CD4-positive, alpha-beta T cell treated with Interleukin-2 at 100 ng/mL for 4 hours (primary cell): Measurements from ENCODE around the gene TRAFD1.

Source experiments
- DNase-seq: peaks from one replicate; pipeline ENCODE4 v3.0.0-alpha.2; 2020; ENCODE audit warnings: low spot score

TRAFD1 gene

DNA sequence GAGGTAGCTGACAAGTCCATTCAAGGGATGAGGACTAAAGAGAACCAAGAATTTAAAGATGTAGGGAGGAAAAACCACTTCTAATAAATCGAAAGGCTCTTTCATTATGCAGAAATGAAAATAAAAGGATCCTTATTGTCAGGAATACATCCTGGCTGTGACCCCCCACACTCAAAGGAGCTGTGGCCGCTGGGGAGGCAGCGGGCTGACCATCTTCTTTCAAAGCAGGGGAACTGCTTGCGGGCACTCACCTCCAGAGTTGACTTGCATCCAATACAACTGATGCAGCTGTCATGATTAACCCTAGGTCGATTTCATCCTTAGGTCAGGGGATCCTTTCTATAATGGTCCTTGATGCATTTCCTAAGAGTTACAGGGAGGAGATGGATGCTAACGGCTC lies 35.3 kb downstream of the TRAFD1 start:
- no peak for DNase-seq

DNA sequence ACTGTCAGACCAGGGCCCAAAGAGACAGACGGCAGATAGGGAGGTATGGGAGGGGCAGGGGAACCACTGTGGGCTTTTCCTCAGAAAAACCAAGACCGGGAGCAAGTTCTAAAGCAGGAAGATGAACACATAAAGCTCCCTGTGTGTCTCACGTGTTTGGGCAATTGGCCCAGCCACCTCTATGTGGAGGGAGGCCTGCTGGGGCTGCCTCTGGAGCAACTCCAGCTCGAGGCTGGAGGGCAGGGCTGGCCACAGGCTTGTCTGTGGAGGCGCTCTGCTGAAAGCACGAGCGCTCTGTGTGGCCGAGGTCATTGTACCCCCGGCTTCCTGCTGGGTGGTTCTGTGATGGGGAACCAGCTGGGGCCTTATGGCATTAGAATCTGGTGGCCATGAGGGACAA lies 36.4 kb downstream of the TRAFD1 start:
- no peak for DNase-seq

DNA sequence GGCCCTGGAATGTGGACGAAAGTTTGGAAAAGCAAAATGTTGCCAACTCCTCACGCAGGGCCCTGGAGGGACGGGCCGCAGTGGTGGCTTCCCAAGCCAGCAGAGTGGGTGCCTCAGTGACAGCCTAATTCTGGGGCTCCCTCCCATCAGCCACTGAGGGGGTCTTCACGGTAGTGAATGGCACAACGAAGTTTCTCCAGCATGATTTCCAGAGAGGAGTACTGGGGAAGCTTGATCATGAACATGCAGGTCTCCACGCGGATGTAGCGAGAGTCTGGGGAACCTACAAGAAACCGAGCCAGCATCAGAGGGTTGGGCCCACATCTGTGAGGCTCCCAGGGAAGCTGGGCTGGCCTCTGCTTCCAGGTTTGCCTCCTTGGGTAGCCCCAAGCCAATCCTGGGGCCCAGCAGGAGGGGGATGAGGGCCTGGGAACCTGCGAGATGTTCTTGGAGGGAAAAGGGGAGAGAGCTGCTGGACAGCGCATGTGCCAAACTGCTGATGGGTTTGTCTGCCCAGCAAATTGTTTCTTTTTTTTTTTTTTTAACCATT lies 37.0 kb downstream of the TRAFD1 start:
- DNase-seq, result no peak

DNA sequence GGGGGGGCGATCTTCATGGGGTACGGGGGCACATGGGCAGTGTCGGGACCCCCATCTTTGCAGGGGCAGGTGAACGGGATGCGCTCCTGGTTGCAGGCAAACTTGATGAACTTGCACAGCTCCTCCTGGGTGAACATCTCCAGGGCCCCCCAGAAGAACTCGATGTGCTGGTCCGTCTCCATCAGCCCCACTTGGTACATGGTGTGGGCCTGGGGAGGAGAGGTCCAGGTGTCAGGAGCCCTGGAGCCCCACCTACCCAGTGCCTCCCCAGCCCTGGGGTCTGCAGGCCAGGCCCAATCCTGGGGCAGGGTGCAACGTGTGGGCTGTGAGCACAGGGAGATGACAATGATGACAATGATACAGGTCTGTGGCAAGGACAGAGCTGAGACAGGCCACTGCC lies 37.7 kb downstream of the TRAFD1 start:
- no peak for DNase-seq

DNA sequence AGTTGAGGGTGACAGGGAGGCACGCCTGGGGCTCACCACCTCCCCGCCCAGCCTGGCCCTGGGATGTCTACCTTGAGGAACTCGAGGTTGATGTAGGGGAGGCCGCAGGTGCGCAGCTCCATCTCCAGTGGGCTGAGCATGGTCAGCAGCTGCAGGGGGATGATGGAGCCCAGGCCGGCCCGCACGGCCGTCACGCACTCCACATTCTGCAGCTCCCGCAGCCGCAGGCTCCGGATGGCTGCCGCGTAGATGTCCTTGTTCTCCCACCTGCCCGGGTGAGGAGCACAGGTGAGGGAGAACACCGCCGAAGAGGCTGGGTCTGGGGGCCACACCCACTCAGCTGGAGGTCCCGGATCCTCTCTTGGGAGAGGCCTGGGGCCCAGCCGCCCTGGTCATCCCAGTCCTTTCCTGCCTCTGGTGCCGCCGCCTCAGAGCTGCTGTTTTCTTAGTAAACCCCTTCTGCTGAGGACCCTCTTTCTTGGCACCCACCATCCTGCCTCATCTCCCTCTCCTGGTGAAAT lies 38.2 kb downstream of the TRAFD1 start:
- DNase-seq, result no peak

DNA sequence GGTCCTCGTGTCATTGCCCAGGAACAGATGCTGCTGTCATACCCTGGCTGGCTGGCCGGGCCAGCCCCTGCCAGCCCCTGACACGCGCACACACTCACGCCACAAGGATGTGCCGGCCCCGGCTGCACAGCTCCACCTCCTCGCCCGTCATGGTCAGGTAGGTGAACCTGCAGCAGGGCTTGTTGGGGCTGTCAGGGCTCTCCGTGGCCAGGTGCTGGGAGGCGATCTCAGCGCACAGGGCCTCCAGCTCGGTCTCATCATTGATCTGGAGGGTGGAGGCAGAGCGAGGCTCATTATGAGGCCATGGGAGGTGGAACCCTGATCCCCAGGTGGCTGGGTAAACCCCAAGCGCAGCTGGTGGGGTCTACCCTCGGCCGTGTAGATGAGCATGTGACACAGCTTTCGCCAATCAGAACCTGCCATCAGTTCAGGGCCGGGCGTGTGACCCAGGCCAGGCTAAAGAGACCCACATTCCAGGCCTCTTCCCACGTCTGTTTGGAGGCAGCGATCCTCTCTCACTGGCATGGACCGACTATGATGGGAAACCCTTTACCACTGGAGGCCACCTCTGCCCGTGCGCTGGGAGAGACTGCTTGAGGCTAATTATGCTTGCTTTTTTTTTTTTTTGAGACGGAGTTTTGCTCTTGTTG lies 38.8 kb downstream of the TRAFD1 start:
- DNase-seq, result no peak

DNA sequence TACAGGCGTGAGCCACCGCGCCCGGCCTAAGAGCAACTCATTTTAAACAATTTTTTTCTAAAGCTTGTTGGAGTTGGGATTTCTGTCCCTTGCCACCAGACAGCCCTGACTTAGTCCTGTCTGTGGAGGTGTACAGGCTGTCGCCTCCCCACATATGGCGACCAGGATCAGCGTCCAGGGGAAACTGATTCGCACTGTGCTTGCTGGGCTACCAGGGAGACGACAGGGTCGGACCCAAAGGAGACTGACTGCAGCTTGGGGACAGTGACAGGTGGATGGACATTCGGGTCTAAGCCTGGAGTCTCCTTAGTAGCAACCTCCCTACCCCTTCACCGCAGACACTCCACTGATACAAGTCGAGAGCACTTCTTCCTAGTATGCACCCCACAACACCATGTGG lies 40.3 kb downstream of the TRAFD1 start:
- DNase-seq, result no peak

DNA sequence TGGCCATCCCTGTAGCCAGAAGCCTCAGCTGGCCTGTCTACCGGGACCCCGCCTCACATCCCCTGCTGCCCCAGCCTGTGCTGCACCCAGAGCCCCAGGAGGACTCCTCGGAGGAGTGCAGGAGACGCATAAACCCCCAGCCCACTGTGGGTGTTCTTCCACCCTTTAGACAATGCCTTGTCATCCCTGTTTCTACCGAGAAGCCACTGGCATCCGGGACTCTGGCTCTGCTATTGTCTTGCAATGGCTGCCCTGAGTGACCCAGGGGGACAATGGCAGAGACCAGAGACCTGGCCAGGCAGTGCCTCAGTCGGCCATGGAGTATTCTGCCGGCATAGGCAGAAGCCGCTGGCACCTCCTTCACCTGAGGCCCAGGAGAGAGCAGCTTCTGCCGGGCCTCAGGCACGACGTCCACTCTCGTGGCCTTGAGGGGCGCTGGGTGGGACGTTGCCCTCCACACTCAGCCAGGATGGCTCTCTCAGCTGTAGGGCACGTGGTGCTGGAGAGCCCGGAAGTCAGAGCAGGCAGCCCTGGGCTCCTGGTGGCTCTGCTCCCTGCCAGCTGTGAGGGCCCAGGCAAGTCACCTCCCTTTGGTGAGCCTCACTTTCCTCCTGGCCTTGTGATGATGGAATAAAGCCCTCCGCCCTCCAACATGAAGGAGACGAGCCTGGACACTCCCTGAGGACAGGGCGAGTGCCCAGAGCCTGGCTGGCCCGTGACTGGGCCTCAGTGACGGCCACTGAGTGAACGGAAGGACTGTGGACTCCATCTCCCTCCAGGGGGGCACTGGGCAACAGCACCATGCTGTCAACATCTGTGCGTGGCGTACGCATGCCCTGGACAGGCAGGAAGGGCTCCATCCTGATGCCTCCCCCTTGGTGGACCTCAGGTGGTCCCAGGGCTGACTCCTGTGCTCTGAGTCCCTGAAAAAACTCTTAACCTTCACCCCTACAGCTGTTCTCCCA lies 41.0 kb downstream of the TRAFD1 start:
- DNase-seq, result no peak

DNA sequence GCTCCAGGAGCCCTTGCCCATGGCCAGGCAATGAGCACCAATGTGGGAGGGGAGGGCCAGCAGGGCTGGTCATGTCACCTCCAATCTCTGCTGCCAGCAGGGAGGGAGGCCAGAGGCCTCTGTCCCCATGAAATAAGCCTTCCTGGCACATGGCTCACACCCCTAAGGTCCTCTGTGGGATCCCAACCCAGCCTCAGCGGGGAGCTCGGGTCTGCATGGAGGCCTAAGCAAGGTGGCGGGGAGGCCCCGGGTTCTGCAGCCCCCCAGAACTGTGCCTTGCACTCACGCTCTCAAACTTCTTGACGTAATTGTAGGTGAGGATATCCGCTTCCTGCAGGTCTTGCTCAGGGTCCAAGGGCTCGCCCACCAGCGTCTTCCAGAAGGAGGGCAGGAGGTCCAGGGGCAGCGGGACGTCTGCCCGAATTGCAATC lies 41.7 kb downstream of the TRAFD1 start:
- DNase-seq, result no peak

DNA sequence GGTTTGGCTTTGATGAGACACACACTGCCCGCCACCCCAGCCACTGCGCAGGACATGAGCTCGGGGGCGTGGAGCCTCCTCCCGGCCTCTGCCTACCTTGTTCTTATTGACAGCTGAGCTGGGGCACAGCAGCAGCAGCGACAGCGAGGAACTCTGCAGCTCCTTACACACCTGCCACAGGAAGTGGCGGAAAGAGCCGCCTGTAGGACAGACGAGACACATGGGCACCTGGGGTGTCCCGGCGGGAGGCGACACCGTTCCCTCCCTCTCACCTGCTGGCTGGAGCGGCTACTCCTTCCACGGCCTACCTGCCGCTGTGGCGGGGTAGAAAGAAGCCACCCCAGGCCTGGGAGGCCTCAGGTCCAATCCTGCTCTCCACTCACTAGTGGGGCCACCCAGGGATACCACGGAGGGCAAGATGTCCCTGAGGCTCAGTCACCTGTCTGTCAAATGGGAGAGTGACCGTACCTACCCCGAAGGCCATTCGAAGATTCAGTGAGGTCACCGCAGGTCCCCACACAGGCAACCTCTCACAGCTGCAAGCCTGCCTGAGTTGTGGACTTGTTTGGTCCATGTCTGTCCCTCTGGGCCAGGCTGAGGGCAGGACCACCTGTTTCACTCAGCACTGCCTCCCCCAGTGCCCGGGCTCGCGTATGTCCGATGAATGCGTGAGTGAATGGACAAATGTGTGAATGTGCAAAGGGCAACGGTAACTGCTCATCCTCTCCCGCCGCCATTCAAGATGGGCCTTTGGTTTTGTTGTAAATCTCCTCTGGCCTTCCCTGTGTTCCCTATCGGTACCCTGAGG lies 42.6 kb downstream of the TRAFD1 start:
- no peak for DNase-seq

DNA sequence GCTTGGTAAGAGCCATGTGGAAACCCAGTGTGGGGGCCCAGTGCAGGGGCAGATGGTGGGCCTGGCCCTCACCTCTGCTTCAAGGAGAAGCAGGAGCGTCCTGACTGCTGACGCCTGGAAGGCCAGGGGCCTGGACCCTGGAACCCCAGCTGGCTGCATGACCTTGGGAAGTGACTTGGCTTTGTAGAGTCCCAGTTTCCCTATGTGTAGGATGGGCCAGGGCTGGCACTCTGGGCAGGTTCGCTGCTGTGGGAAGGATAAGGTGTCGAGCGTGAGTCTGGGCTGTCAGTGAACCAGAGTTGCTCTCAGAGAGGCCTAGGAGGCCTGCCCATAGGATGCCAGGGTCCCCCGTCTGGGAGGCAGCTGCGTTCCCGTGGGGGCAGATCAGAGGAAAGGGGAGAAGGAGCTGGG lies 43.2 kb downstream of the TRAFD1 start:
- DNase-seq, result no peak

DNA sequence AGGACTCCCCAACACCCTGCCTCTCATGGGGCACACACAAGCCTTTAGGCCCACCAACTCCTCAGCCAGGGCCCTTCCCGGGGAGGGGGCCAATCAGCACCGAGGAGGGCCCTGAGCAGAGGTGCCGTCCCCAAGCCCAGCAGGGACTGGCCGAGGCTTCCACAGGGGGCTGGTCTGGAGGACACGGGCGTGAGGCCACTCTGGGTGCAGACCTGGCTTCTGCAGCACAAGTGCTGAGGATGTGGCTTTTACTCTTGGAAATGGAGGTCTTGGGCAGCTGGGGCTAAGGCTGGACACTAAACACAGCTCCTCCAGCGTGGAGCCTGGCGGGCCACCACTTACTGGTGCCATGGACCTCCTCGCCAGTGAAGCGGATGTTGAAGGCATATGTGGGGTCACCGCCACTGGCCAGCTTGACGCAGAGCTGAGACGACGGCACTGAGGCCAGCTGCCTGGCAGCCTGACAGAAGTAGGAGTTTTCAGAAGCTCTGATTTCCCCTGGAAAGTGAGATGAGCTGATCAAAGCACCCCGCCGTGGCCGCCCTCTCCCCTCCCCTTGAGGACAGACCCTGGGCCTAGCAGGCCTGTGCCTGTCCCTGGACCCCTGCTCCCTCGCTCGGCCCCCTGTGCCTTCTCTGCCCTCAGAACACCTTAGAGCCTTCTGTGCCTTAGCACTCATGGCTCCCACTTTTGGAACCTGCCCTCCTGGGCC lies 44.0 kb downstream of the TRAFD1 start:
- no peak for DNase-seq

DNA sequence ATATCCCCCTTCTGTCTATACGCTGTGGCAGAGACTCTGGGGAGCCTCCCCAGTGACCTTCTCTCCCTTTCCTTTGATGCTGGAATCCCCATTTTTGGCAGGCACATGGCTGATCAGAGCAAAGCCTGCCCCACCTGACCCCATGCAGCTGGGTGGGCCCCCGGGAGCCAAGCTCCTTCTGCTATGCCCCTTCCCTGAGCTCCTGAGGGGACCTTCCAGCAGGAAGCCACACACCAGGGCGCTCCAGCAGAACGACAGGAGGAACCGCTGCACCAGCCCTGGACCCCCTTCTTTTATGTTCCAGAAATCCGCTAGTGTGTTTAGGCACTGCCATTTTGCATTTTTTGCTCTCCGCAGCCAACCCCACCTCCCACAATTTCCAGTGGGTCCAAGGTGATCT lies 44.6 kb downstream of the TRAFD1 start:
- DNase-seq, result no peak

DNA sequence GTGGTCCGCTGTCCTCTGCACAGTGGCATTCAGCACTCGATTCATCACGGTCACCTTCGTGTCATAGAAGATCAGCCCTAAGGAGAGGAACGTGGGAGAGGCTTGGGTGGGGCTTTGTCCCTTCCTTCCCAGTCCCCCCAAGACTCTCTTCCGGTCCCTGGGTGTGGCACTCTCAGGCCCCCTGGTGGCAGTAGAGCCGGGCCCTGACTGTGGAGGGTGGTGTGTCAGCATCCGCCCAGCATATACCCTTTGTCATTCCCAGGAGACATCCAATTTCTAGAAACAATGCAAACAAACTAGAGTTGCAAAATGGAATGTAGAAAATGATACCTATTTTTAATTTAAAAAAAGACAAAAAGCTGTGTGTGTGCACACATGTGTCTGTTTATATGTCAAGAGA lies 45.0 kb downstream of the TRAFD1 start:
- DNase-seq, result peak; percentile 27

DNA sequence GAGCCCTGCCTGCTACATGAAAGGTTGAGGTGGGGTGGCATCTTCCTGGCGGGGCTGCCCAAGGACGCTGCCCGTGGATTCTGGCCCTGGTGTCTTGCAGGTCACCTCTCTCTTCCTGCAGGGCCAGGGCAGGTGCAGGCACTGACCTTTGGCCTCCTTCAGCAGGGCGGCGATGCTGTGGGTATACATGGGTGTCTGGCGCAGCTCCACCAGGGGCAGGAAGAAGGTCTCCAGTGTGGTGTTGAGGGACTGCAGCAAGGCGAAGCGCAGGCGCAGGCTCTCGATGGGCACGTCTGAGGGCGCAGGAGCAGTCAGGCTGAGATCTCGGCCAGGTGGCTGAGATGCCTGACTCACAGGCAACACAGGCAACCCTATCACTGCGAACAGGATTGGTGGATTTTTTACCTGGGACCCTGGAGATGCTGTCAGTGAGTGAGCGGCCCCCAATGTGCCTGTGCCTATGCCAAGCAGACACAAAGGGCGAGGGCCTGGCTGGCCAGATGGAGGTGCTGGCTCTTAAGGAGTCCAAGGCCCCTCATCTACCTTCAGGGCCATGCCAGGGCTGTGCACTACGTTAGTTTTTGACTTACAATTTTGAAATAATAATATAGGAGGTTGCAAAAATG lies 45.7 kb downstream of the TRAFD1 start:
- DNase-seq, result no peak

DNA sequence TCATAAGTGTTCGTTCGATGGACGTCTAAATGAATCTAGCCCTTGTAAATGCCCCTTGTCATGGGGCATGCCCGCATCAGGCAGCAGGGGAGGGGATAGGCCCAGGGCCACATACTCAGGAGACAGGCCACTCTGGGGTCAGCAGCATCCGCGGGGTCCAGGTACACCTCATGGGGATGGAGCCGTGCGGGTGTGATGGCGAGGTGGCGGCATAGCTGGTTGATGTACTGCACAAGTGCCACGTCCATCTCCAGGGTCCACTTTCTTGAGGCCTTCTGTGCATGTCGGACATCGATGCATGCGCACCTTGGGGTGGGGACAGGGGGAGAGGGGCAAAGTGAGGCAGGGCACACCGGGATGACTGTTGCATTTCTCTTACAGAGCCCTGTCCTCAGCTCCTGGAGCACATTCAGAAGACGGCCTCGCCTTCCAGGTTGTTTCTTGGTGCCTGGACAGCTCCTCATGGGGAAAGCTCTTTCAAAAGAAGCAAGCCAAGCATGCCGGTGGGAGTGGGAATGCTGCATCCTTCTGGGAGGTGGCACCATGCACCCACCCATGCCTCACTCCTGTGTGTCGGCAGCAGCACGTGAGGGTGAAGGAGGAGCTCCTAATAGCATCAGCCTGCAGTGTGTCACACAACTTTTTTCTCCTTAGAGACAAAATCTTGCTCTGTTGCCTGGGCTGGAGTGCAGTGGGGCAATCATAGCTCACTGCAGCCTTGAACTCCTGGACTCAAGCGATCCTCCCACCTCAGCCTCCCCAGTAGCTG lies 47.4 kb downstream of the TRAFD1 start:
- no peak for DNase-seq

DNA sequence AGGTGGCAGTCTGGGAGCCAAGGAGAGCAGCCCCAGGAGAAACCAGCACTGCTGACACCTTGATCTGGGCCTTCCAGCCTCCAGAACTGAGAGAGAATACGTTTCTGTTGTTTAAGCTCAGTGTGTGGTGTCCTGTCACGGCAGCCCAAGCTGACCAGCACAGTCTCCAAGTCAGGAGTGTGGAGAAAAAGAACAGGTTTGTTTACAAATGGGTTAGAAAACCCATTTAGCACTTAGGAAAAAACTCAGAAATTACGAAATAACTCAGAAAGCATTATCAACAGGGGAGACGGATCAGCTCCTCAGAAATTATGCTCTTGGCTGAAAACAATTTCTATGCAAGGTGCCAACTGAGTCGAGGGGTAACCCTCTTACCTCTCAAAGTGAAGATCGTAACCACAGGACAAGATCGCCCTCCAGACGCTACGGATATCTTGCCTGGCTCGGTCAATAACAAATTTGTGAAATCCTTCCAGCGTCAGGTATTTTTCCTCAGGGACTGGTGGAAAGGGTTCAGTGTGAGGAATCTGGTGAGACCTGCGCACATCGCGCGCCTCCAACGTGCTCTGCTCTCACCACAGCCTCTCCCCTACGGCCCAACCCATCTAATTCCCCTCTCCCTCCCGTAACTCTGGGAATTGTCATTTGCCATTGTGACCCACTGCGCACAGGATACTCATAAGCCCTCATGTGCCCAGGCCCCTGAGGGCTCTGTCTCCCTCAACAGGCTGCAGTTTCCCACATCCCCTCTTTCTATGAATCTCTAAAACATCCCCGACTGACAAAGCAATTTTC lies 50.2 kb downstream of the TRAFD1 start:
- no peak for DNase-seq

DNA sequence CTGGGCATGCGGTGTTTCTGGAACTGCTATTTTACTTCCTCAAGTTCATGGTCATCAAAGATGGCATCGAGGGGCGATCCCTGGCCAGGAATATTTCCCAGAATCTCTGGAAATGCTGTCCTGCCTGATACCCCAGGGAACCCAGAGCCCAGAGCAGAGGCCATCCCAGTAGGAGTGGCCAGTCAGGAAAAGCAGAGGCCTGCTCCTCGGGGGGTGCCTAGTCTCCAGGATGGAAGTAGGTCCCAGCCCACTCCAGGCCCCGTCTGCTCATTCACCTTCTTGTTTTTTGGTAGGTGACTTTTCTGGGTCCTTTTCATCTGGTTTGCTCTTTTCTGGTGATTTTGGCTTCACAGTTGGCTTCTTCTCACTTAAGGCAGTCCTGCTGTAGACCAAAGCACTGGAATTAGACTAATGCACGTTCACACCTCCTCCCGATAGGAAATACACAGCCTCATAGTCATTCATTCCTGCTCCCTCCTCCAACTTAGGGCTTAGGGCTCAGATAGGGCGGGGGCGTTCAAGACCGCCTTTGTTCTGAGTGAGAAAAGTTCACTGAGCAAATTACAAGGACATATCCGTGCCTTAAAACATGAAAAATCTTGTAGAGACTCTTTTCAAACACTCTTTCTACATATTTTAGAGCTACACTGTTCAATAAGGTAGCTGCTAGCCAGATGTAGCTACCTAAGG lies 51.1 kb downstream of the TRAFD1 start:
- DNase-seq, result no peak

DNA sequence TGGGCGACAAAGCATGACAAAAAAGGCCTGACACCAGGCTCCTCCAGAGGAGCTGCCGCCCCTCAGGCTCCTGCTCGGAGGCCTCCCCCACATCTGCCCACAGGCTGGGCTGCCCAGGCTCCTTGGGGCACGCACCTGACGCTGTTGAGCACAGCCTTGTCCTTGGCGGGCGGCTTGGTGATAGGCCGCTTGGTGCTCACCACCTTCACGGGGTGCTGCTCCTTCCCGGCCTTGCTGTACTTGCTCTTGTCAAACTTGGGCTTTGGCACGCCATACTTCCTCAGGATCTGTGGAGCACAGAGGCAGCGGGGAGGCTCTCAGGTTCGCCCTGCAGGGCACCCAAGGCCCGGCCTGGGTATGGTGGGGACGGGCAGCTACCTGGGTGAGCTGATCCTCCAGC lies 53.4 kb downstream of the TRAFD1 start:
- DNase-seq, result no peak
